ENCODE measurements around the gene CRHR2. TPM values are rescaled to one million over a fixed set of nuclear protein-coding genes. Genes with fewer than 3 reads are reported as not detected.

CRHR2 gene
- total and polyA plus RNA-seq, 2 donors (not counting 1 experiment from before 2014, with no cell fraction given): not detected

- TF ChIP-seq EZH2 (IDR thresholded peaks at IDR 0.05; ENCODE audit: low read length, missing control alignments) (no peak), CTCF (conservative IDR thresholded peaks at IDR 0.05 in 1 of 2, IDR thresholded peaks at IDR 0.05 in 1 of 2; ENCODE audit: low read depth in 1 of 2, low read length in 2 of 2) (no peak)
- Histone ChIP-seq H3K4me3 (replicated peaks in 1 of 4; ENCODE audit: control extremely low read depth in 1 of 4, insufficient read depth in 1 of 4, low read depth in 3 of 4, low read length in 4 of 4) (no peak overlapping the region), H3K9ac (ENCODE audit: insufficient read depth, low read length) (no peak overlapping the region), H3K4me1 (ENCODE audit: control insufficient read depth, extremely low read depth, insufficient read depth, low read length) (no peaks in the 10 kb centered on the region), H4K20me1 (ENCODE audit: control insufficient read depth, extremely low read depth, insufficient read depth, low read length) (no peaks in the 10 kb centered on the region), H2AFZ (ENCODE audit: low read length) (no peak overlapping the region), H3K27me3 (ENCODE audit: control insufficient read depth, insufficient read depth, low read length) (peaks cover 3% of the 10 kb centered on the region), H3K36me3 (ENCODE audit: control insufficient read depth, insufficient read depth, low read length) (no peaks in the 10 kb centered on the region), H3K27ac (ENCODE audit: insufficient read depth, low read length) (no peak overlapping the region), H3K4me2 (ENCODE audit: extremely low read depth, insufficient read depth, low read length) (no peak overlapping the region), H3K9me3 (ENCODE audit: control insufficient read depth, insufficient read depth, low read depth, low read length) (no peaks in the 10 kb centered on the region), H3K79me2 (ENCODE audit: control insufficient read depth, insufficient read depth, low read length) (no peaks in the 10 kb centered on the region)
- no peak for DNase-seq (ENCODE audit: low read depth in 2 of 2)
Measured at GRCh38 chr7:30692438-30692837, 10.2 kb upstream of the CRHR2 start.

GRCh38 chr7:30690011-30690410 is 7.8 kb upstream of the CRHR2 start:
- Histone ChIP-seq H3K27me3 (ENCODE audit: control insufficient read depth, insufficient read depth, low read length) (peaks cover 4% of the 10 kb centered on the region), H3K27ac (ENCODE audit: insufficient read depth, low read length) (no peak overlapping the region), H3K4me3 (replicated peaks in 1 of 4; ENCODE audit: control extremely low read depth in 1 of 4, insufficient read depth in 1 of 4, low read depth in 3 of 4, low read length in 4 of 4) (no peak overlapping the region), H3K9me3 (ENCODE audit: control insufficient read depth, insufficient read depth, low read depth, low read length) (no peaks in the 10 kb centered on the region), H3K79me2 (ENCODE audit: control insufficient read depth, insufficient read depth, low read length) (no peaks in the 10 kb centered on the region), H3K4me1 (ENCODE audit: control insufficient read depth, extremely low read depth, insufficient read depth, low read length) (no peaks in the 10 kb centered on the region), H2AFZ (ENCODE audit: low read length) (no peak overlapping the region), H4K20me1 (ENCODE audit: control insufficient read depth, extremely low read depth, insufficient read depth, low read length) (no peaks in the 10 kb centered on the region), H3K36me3 (ENCODE audit: control insufficient read depth, insufficient read depth, low read length) (no peaks in the 10 kb centered on the region), H3K9ac (ENCODE audit: insufficient read depth, low read length) (no peak overlapping the region), H3K4me2 (ENCODE audit: extremely low read depth, insufficient read depth, low read length) (no peak overlapping the region)
- TF ChIP-seq EZH2 (IDR thresholded peaks at IDR 0.05; ENCODE audit: low read length, missing control alignments) (no peak), CTCF (conservative IDR thresholded peaks at IDR 0.05 in 1 of 2, IDR thresholded peaks at IDR 0.05 in 1 of 2; ENCODE audit: low read depth in 1 of 2, low read length in 2 of 2) (no peak)
- no peak for DNase-seq (ENCODE audit: low read depth in 2 of 2)

GRCh38 chr7:30688718-30689221 is 6.5 kb upstream of the CRHR2 start:
- Histone ChIP-seq H3K27me3 (ENCODE audit: control insufficient read depth, insufficient read depth, low read length) (peaks cover 13% of the 10 kb centered on the region), H3K36me3 (ENCODE audit: control insufficient read depth, insufficient read depth, low read length) (no peaks in the 10 kb centered on the region), H3K9ac (ENCODE audit: insufficient read depth, low read length) (no peak overlapping the region), H2AFZ (ENCODE audit: low read length) (no peak overlapping the region), H3K4me1 (ENCODE audit: control insufficient read depth, extremely low read depth, insufficient read depth, low read length) (no peaks in the 10 kb centered on the region), H3K4me3 (replicated peaks in 1 of 4; ENCODE audit: control extremely low read depth in 1 of 4, insufficient read depth in 1 of 4, low read depth in 3 of 4, low read length in 4 of 4) (no peak overlapping the region), H3K4me2 (ENCODE audit: extremely low read depth, insufficient read depth, low read length) (no peak overlapping the region), H3K27ac (ENCODE audit: insufficient read depth, low read length) (no peak overlapping the region), H4K20me1 (ENCODE audit: control insufficient read depth, extremely low read depth, insufficient read depth, low read length) (no peaks in the 10 kb centered on the region), H3K79me2 (ENCODE audit: control insufficient read depth, insufficient read depth, low read length) (no peaks in the 10 kb centered on the region), H3K9me3 (ENCODE audit: control insufficient read depth, insufficient read depth, low read depth, low read length) (no peaks in the 10 kb centered on the region)
- no peak for DNase-seq (ENCODE audit: low read depth in 2 of 2)
- no peak for TF ChIP-seq EZH2 (IDR thresholded peaks at IDR 0.05; ENCODE audit: low read length, missing control alignments)

Measured in fibroblast of lung (primary cell).